Measurements from ENCODE around the gene PXDN.

DNA sequence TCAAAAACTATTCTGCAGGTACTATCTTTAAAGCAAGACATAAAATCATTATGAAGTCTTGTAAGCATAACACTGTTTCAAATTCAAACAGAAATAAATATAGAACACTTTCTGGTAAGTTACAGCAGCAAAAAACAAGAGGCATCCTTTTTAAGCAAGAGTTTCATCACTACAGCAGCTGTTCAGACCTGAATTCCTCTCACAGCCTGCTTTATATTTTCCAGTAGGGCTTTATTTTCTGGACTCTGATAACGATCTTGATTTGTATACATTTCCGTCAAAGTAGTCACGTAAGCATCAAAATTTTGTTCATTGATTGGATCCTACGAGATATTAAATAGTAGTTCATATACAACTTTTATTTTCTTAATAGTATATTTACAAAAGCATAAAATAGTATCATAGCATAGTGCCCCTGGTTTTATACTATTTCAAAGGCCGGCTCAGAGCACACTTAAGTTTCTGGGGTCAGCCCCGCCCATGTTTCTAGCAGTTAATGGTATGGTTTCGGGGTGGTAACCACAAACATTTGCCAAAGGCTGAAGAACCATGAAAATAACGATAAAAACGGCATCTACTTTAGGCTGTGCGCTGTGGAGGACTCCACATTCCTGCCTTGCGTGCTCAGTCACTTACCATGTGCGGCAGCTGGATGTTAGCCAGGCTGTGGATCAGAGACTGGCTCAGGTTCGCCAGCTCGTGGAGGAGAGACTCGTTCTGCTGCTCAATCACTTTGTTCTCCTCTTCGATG is 47.5 kb upstream of the PXDN start:
- TF ChIP-seq, protein P1, sequence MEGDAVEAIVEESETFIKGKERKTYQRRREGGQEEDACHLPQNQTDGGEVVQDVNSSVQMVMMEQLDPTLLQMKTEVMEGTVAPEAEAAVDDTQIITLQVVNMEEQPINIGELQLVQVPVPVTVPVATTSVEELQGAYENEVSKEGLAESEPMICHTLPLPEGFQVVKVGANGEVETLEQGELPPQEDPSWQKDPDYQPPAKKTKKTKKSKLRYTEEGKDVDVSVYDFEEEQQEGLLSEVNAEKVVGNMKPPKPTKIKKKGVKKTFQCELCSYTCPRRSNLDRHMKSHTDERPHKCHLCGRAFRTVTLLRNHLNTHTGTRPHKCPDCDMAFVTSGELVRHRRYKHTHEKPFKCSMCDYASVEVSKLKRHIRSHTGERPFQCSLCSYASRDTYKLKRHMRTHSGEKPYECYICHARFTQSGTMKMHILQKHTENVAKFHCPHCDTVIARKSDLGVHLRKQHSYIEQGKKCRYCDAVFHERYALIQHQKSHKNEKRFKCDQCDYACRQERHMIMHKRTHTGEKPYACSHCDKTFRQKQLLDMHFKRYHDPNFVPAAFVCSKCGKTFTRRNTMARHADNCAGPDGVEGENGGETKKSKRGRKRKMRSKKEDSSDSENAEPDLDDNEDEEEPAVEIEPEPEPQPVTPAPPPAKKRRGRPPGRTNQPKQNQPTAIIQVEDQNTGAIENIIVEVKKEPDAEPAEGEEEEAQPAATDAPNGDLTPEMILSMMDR (IDR thresholded peaks at IDR 0.05; ENCODE audit: borderline replicate concordance, extremely low read depth, low read length, poor library complexity, severe bottlenecking), result no peak
- TF ChIP-seq EZH2 (IDR thresholded peaks at IDR 0.05; ENCODE audit: borderline replicate concordance, low read depth, low read length, severe bottlenecking), result no peak
